HL-60 (cell line): Measurements from ENCODE around the gene RUNX1.
A peak's percentile ranks its signal among the peaks of the same experiment; 100 is the strongest.

Experiments
- DNase-seq, 2 experiments: peaks; one replicate each; pipeline ENCODE4 v3.0.0-alpha.2; 2010 to 2020; ENCODE audit warnings: low read depth in 1 of 2, low spot score in 1 of 2
- H3K27ac ChIP-seq: fragments of 250-450 bp; sonication (Bioruptor Pico); replicated peaks from 2 replicates; pipeline ENCODE4 v1.5.1; 2020; ENCODE audit warnings: mild to moderate bottlenecking, moderate library complexity
- H3K27me3 ChIP-seq: fragments of 250-450 bp; sonication (Bioruptor Pico); 2 replicates; pipeline ENCODE4 v1.5.1; 2021; ENCODE audit warnings: mild to moderate bottlenecking, moderate library complexity; ENCODE audit not compliant: insufficient read depth, poor library complexity, severe bottlenecking
- H3K4me3 ChIP-seq: replicated peaks from 2 replicates; pipeline ENCODE4 v1.5.1; 2011; ENCODE audit warnings: mild to moderate bottlenecking, control low read depth, low read length; ENCODE audit not compliant: insufficient read depth
- CTCF ChIP-seq: IDR thresholded peaks from one replicate; pipeline ENCODE4 v1.5.1; 2011; ENCODE audit warnings: low read length, control low read depth, inconsistent platforms; ENCODE audit not compliant: insufficient read depth
- GABPA ChIP-seq: IDR thresholded peaks from 2 replicates; pipeline ENCODE4 v1.6.1; 2012; ENCODE audit warnings: low read depth
- POLR2AphosphoS5 ChIP-seq: IDR thresholded peaks from 2 replicates; pipeline ENCODE4 v1.6.1; 2012; ENCODE audit warnings: low read depth
- SPI1 ChIP-seq: IDR thresholded peaks from 2 replicates; pipeline ENCODE4 v1.6.1; 2012; ENCODE audit warnings: low read depth, mild to moderate bottlenecking, borderline replicate concordance
- TF ChIP-seq, protein P1 (sequence below): IDR thresholded peaks from 2 replicates; pipeline ENCODE4 v1.6.1; 2012; ENCODE audit warnings: low read depth; ENCODE audit not compliant: insufficient replicate concordance

Gene RUNX1

DNA sequence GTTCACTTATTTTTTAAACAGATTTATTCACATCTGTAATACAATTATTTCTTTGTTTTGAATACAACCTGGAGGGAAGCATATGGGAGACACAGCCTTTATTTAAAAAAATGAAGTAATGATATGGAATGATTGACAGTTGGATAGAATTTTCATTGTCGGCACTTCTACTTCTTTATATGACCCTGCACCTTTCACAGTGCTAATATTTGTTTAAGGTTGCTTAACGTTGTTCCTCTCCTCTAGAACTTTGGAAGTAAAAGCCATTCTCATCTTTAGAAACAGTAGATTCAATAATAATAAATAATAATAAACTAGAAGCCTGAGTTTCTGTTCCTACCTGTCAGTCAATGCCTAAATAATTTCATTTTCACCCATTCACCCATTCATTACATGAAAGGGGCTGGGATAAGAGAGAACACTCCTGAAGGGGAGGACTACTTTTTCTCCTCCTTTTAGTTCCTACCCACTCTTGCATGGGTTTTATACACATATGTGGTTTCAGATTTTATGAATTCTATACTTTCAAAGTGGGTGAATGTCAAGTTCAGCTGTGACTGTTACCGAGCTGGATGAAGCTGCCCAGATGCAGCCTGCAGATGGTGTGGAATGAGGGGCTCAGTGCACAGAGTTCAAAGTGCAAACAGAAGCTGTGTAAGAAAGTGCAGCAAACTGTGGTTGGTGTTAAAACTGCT lies 9.4 kb downstream of the RUNX1 start:
- no peak for DNase-seq

DNA sequence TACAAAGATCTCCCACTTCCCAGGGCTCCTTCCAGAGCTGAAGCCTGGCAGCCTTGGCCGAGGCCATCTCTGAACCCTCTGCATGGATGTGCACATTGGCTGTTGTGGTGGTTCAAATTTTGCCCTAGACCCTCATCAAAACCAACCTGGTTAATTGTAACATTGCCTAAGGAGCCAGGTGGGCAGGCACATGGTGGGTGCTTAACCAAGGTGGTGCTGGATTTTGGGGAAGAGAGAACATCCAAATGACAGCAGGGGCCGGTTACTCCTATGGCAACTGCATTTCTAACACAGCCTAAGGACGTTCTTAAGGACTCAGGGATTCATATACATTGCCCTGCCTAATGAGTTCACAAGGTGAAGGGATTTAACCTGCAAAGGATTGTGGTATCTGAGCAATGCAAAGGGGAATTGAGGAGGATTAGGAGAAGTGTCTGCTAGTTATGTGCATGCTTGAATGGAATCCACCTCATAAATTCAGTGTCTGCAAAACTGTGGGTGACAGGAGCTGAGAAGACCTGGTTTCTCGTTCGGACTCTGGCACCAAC lies 10.3 kb downstream of the RUNX1 start:
- TF ChIP-seq CTCF: no peak
- no peak for TF ChIP-seq GABPA
- no peak for TF ChIP-seq POLR2AphosphoS5
- TF ChIP-seq, protein P1, sequence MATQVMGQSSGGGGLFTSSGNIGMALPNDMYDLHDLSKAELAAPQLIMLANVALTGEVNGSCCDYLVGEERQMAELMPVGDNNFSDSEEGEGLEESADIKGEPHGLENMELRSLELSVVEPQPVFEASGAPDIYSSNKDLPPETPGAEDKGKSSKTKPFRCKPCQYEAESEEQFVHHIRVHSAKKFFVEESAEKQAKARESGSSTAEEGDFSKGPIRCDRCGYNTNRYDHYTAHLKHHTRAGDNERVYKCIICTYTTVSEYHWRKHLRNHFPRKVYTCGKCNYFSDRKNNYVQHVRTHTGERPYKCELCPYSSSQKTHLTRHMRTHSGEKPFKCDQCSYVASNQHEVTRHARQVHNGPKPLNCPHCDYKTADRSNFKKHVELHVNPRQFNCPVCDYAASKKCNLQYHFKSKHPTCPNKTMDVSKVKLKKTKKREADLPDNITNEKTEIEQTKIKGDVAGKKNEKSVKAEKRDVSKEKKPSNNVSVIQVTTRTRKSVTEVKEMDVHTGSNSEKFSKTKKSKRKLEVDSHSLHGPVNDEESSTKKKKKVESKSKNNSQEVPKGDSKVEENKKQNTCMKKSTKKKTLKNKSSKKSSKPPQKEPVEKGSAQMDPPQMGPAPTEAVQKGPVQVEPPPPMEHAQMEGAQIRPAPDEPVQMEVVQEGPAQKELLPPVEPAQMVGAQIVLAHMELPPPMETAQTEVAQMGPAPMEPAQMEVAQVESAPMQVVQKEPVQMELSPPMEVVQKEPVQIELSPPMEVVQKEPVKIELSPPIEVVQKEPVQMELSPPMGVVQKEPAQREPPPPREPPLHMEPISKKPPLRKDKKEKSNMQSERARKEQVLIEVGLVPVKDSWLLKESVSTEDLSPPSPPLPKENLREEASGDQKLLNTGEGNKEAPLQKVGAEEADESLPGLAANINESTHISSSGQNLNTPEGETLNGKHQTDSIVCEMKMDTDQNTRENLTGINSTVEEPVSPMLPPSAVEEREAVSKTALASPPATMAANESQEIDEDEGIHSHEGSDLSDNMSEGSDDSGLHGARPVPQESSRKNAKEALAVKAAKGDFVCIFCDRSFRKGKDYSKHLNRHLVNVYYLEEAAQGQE: no peak
- no peak for TF ChIP-seq SPI1
- no peak overlapping the region for H3K27ac ChIP-seq
- DNase-seq: no peak
- H3K27me3 ChIP-seq: no peaks in the 10 kb centered on the region
- H3K4me3 ChIP-seq: no peak overlapping the region

More for the DNA sequence above, 9.4 kb downstream of the RUNX1 start:
- no peak for TF ChIP-seq SPI1
- TF ChIP-seq CTCF: no peak
- Histone ChIP-seq H3K4me3 (no peak overlapping the region), H3K27me3 (no peaks in the 10 kb centered on the region), H3K27ac (peak overlapping the region; percentile 18)

DNA sequence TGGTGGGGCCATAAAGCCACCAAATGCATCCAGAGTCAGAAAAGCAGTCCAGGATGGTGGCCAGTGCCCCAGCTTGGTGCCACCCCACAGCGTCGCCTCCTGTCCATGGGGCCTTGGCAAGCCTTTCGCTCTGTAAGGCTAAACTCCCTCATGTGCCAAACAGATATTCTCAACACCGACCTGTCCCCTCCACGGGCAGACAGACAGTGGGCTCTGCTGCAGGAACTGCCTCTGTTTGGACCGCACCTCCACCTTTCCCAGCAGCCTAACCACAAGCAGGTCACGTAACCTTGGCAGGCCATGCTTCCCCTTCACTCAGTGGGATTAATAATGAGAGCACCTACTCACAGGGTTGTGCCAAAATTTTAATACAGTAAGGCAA lies 11.7 kb downstream of the RUNX1 start:
- no peak overlapping the region for H3K4me3 ChIP-seq
- no peaks in the 10 kb centered on the region for H3K27me3 ChIP-seq
- no peak for DNase-seq
- TF ChIP-seq SPI1 (no peak), POLR2AphosphoS5 (no peak), GABPA (no peak), CTCF (no peak)
- TF ChIP-seq, protein P1: no peak
- no peak overlapping the region for H3K27ac ChIP-seq
